ENCODE data around the gene RBM4B. TPM values are rescaled to one million over a fixed set of nuclear protein-coding genes. Genes with fewer than 3 reads are reported as not detected.

RBM4B gene
- total and polyA plus RNA-seq, 2 of the 13 experiments (the other 11 are each of a cell fraction or from before 2014, with no cell fraction given), result 25.8 to 32.4 TPM

DNA sequence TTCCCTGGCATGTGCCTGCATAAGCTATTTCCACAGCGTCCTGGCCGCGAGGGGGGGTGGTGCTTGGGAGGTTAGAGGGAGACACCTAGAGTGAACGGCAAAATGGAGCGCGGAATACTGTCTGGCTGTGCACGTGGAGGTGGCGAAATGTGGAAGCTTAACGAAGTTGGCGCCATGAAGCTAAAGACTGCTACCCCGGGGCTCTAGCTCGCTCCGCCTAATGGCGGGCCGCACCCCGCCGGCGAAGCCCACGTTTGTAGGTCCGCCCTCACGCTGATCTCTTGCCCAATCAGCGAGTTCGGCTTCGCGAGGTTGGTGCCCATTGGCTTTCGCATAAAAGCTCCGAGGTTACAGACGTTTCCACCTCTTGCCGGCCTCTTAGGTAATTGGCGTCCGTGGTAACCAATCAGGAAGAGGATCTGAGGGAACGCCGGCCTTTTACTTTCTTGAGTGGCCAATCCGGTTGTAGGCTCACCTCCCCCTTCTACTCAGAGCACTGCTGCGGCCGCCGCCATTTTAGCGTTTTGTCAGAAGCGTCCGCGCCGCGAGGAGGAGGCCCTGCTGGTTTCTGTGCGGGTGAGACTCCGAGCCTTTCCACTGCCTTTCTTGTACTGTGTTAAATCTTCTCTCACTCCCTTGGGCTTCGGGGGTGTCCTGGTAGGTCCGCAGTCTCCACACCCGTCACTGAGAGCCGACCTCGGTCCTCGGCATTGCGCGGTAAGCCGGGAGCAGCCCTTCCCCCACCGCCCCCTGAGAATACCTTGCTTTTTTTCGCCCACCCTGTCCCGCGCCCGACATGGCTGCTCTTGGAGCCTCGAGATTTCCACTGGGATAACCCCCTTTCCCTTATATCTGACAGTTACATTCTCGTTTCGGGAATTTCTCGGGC lies 39.3 kb downstream of the RBM4B start, which contains the start of gene RBM4 (continued):
- TF ChIP-seq, protein P1, sequence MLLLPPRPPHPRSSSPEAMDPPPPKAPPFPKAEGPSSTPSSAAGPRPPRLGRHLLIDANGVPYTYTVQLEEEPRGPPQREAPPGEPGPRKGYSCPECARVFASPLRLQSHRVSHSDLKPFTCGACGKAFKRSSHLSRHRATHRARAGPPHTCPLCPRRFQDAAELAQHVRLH (CRISPR knock-in tag; IDR thresholded peaks at IDR 0.05; ENCODE audit: borderline replicate concordance, low read depth), result 0 out of 2 replicates have a peak, but pooled peaks have one; percentile 2
- no peak for TF ChIP-seq ZNF232 (CRISPR knock-in tag; IDR thresholded peaks at IDR 0.05; ENCODE audit: borderline replicate concordance)
- TF ChIP-seq ZFYVE20 (CRISPR knock-in tag; IDR thresholded peaks at IDR 0.05; ENCODE audit: borderline replicate concordance, low read depth), result no peak
- no peak for TF ChIP-seq SP1 (IDR thresholded peaks at IDR 0.05)
- no peak for TF ChIP-seq SP1 (CRISPR knock-in tag; IDR thresholded peaks at IDR 0.05)
- TF ChIP-seq, protein P2, sequence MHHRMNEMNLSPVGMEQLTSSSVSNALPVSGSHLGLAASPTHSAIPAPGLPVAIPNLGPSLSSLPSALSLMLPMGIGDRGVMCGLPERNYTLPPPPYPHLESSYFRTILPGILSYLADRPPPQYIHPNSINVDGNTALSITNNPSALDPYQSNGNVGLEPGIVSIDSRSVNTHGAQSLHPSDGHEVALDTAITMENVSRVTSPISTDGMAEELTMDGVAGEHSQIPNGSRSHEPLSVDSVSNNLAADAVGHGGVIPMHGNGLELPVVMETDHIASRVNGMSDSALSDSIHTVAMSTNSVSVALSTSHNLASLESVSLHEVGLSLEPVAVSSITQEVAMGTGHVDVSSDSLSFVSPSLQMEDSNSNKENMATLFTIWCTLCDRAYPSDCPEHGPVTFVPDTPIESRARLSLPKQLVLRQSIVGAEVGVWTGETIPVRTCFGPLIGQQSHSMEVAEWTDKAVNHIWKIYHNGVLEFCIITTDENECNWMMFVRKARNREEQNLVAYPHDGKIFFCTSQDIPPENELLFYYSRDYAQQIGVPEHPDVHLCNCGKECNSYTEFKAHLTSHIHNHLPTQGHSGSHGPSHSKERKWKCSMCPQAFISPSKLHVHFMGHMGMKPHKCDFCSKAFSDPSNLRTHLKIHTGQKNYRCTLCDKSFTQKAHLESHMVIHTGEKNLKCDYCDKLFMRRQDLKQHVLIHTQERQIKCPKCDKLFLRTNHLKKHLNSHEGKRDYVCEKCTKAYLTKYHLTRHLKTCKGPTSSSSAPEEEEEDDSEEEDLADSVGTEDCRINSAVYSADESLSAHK (CRISPR knock-in tag; IDR thresholded peaks at IDR 0.05; ENCODE audit: borderline replicate concordance), result no peak
- TF ChIP-seq ZNF839 (CRISPR knock-in tag; IDR thresholded peaks at IDR 0.05; ENCODE audit: borderline replicate concordance), result no peak
- TF ChIP-seq ZNF746 (CRISPR knock-in tag; IDR thresholded peaks at IDR 0.05), result peak; percentile 59; the same call in 1 of the 2 replicates
- peak; percentile 80 for TF ChIP-seq PHF8 (CRISPR knock-in tag; IDR thresholded peaks at IDR 0.05)
- TF ChIP-seq SIX4 (CRISPR knock-in tag; IDR thresholded peaks at IDR 0.05), result no peak
- peak; percentile 20; the same call in 1 of the 2 replicates for TF ChIP-seq PAF1 (CRISPR knock-in tag; IDR thresholded peaks at IDR 0.05)
- TF ChIP-seq NFKB2 (CRISPR knock-in tag; IDR thresholded peaks at IDR 0.05; ENCODE audit: borderline replicate concordance), result peak; percentile 57; the same call in 1 of the 2 replicates
- no peak for TF ChIP-seq ZNF451 (CRISPR knock-in tag; IDR thresholded peaks at IDR 0.05)
- no peak for TF ChIP-seq TEAD3 (CRISPR knock-in tag; optimal IDR thresholded peaks at IDR 0.05; ENCODE audit: borderline replicate concordance)
- TF ChIP-seq, protein P3, sequence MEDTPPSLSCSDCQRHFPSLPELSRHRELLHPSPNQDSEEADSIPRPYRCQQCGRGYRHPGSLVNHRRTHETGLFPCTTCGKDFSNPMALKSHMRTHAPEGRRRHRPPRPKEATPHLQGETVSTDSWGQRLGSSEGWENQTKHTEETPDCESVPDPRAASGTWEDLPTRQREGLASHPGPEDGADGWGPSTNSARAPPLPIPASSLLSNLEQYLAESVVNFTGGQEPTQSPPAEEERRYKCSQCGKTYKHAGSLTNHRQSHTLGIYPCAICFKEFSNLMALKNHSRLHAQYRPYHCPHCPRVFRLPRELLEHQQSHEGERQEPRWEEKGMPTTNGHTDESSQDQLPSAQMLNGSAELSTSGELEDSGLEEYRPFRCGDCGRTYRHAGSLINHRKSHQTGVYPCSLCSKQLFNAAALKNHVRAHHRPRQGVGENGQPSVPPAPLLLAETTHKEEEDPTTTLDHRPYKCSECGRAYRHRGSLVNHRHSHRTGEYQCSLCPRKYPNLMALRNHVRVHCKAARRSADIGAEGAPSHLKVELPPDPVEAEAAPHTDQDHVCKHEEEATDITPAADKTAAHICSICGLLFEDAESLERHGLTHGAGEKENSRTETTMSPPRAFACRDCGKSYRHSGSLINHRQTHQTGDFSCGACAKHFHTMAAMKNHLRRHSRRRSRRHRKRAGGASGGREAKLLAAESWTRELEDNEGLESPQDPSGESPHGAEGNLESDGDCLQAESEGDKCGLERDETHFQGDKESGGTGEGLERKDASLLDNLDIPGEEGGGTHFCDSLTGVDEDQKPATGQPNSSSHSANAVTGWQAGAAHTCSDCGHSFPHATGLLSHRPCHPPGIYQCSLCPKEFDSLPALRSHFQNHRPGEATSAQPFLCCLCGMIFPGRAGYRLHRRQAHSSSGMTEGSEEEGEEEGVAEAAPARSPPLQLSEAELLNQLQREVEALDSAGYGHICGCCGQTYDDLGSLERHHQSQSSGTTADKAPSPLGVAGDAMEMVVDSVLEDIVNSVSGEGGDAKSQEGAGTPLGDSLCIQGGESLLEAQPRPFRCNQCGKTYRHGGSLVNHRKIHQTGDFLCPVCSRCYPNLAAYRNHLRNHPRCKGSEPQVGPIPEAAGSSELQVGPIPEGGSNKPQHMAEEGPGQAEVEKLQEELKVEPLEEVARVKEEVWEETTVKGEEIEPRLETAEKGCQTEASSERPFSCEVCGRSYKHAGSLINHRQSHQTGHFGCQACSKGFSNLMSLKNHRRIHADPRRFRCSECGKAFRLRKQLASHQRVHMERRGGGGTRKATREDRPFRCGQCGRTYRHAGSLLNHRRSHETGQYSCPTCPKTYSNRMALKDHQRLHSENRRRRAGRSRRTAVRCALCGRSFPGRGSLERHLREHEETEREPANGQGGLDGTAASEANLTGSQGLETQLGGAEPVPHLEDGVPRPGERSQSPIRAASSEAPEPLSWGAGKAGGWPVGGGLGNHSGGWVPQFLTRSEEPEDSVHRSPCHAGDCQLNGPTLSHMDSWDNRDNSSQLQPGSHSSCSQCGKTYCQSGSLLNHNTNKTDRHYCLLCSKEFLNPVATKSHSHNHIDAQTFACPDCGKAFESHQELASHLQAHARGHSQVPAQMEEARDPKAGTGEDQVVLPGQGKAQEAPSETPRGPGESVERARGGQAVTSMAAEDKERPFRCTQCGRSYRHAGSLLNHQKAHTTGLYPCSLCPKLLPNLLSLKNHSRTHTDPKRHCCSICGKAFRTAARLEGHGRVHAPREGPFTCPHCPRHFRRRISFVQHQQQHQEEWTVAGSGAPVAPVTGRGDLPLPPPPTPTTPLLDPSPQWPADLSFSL (CRISPR knock-in tag; IDR thresholded peaks at IDR 0.05), result 0 out of 2 replicates have a peak, but pooled peaks have one; percentile 28
- TF ChIP-seq, protein P4, sequence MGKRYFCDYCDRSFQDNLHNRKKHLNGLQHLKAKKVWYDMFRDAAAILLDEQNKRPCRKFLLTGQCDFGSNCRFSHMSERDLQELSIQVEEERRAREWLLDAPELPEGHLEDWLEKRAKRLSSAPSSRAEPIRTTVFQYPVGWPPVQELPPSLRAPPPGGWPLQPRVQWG (CRISPR knock-in tag; IDR thresholded peaks at IDR 0.05; ENCODE audit: borderline replicate concordance, low read depth), result no peak
- no peak for TF ChIP-seq ISL2 (CRISPR knock-in tag; IDR thresholded peaks at IDR 0.05)

Measured in HepG2 (cell line).